A549 (cell line): ENCODE data around the gene ATP1A3.
"Not testable (repeated sequence)": the region's sequence is repeated elsewhere in the genome, so short reads cannot be mapped to it uniquely, and the experiment has no call there.

Experiments
- KDM1A ChIP-seq: fragments of 200-600 bp; sonication (generic); IDR thresholded peaks from 2 replicates; pipeline ENCODE4 v1.6.1; 2016; ENCODE audit warnings: low read depth, mild to moderate bottlenecking
- MYC ChIP-seq: IDR thresholded peaks from 2 replicates; pipeline ENCODE4 v1.6.1; 2012; ENCODE audit warnings: mild to moderate bottlenecking, inconsistent platforms, low read length, improper control_type of control experiment, borderline replicate concordance
- RCOR1 ChIP-seq: fragments of 150-350 bp; IDR thresholded peaks from 2 replicates; pipeline ENCODE4 v1.6.1; 2014; ENCODE audit warnings: antibody characterized with exemption, low read length, low read depth
- RFX5 ChIP-seq: fragments of 450-650 bp; IDR thresholded peaks from 2 replicates; pipeline ENCODE4 v1.7.1; 2014; ENCODE audit warnings: antibody characterized with exemption, mild to moderate bottlenecking, moderate library complexity
- TF ChIP-seq, protein P1 (sequence below): fragments of >200 bp; sonication (Bioruptor Twin); formaldehyde crosslinking; IDR thresholded peaks from 3 replicates; pipeline ENCODE4 v1.5.1; 2016

DNA sequence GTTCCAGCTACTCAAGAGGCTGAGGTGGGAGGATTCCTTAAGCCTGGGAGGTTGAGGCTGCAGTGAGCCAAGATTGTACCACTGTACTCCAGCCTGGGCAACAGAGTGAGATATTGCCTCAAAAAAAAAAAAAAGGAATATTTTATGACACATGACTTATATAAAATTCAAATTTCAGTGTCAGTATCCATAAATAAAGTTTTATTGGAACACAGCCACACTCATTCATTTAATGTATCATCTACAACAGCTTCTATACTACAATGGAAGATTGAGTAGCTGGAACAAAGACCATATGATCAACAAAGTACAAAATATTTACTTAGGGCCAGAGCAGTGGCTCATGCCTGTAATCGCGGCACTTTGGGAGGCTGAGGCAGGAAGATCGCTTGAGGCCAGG is 18.7 kb upstream of the ATP1A3 start:
- TF ChIP-seq, protein P1, sequence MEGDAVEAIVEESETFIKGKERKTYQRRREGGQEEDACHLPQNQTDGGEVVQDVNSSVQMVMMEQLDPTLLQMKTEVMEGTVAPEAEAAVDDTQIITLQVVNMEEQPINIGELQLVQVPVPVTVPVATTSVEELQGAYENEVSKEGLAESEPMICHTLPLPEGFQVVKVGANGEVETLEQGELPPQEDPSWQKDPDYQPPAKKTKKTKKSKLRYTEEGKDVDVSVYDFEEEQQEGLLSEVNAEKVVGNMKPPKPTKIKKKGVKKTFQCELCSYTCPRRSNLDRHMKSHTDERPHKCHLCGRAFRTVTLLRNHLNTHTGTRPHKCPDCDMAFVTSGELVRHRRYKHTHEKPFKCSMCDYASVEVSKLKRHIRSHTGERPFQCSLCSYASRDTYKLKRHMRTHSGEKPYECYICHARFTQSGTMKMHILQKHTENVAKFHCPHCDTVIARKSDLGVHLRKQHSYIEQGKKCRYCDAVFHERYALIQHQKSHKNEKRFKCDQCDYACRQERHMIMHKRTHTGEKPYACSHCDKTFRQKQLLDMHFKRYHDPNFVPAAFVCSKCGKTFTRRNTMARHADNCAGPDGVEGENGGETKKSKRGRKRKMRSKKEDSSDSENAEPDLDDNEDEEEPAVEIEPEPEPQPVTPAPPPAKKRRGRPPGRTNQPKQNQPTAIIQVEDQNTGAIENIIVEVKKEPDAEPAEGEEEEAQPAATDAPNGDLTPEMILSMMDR: not testable (repeated sequence)
- TF ChIP-seq RFX5, RCOR1, MYC, KDM1A: not testable (repeated sequence)
